Measurements from ENCODE around the gene NOD2.

DNA sequence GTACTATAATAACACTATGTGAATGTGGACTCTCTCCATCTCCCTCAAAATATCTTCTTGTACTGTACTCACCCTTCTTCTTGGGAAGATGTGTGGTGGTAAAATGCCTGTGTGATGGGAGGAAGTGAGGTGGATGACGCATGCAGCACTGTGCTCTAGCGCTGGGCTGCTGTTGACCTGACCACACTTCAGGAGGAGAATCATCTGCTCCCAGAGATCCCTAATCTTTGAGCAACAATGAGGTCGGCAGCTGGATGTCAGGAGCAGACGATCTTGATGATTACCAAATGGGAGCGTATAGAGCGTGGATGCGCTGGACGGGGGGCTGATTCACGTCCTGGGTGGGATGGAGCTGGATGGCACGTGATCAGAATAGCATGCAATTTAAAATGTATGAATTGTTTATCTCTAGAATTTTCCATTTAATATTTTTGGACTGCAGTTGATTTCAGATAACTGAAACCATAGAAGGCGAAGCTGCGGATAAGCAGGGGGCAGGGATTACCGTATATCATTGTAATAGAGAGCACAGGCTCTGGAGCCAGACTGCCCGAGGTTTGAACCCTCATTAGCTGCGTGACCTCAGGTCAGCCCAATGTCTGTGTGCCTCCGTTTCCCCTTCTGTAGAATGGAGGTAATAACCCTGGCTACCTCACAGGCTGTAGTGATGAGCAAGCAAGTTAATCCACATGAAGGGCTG lies 24.8 kb downstream of the NOD2 start:
- TF ChIP-seq SUZ12 (IDR thresholded peaks at IDR 0.05; ENCODE audit: extremely low read depth, insufficient read depth, insufficient read length) (no peak), YY1 (IDR thresholded peaks at IDR 0.05; ENCODE audit: insufficient read depth, insufficient read length) (no peak), ZNF274 (IDR thresholded peaks at IDR 0.05; ENCODE audit: low read depth, low read length) (no peak)
